GM21723 (cell line): Measurements from ENCODE around the gene GIPC3.
A peak's percentile ranks its signal among the peaks of the same experiment; 100 is the strongest.
"Not testable (repeated sequence)": the region's sequence is repeated elsewhere in the genome, so short reads cannot be mapped to it uniquely, and the experiment has no call there.

ENCODE experiments used
- ATAC-seq: cut with Tn5 transposase; IDR thresholded peaks from one replicate; pipeline ENCODE4 v1.9.1; 2021; ENCODE audit warnings: mild to moderate bottlenecking, moderate library complexity; ENCODE audit not compliant: unreplicated experiment

GIPC3 gene

GRCh38 chr19:3550947-3551791, 34.1 kb upstream of the GIPC3 start:
- ATAC-seq: no peak

DNA sequence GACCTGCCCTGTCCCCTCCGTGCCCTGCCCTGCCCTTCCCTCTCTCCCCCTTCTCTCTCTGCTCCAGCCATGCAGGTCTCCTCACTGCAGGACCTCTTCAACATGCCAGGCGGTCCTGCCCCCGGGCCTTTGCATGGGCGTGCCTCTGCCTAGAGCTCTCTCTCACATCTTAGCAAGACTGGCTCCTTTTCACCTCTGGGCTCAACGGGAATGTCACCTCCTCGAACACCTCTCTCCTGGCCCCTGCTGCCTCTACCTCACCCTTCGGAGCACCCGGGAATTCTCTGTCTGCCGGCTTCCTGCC, 33.5 kb upstream of the GIPC3 start:
- ATAC-seq: no peak

DNA sequence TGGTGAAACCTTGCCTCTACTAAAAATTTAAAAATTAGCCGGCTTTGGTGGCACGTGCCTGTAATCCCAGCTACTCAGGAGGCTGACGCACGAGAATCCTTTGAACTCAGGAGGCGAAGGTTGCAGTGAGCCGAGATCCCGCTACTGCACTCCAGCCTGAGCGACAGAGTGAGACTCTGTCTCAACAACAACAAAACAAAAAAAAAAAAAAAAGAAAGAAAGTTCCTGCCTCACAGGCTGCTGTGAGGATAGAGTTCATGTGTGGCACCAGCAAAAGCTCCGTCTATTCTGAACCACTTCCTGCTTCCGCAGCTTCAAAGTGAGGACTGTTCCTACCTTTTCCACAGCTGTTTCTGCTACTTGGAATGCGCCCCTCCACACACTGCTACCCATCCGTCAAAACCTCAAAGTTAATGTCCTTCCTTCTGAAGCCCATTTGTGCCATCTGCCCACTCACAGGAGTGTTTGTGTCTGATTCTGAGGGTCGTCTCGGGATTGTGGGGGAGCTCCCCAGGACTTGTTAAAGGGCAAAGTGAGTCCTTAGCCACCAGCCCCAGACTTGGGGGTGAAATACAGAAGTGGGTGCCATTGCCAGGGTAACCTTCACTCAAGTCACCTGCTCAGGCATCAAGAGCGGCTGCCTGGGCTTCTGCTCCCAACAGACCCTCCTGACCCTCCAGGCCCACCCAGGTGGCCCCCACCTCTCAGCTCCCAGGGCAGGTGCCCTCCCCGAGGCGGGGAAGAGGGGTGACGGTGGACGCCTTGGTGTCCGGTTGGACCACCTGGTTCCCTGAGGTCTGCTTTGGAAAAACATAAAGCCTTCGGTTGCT, 30.8 kb upstream of the GIPC3 start:
- no peak for ATAC-seq

GRCh38 chr19:3555653-3556422, 29.4 kb upstream of the GIPC3 start:
- no peak for ATAC-seq

DNA sequence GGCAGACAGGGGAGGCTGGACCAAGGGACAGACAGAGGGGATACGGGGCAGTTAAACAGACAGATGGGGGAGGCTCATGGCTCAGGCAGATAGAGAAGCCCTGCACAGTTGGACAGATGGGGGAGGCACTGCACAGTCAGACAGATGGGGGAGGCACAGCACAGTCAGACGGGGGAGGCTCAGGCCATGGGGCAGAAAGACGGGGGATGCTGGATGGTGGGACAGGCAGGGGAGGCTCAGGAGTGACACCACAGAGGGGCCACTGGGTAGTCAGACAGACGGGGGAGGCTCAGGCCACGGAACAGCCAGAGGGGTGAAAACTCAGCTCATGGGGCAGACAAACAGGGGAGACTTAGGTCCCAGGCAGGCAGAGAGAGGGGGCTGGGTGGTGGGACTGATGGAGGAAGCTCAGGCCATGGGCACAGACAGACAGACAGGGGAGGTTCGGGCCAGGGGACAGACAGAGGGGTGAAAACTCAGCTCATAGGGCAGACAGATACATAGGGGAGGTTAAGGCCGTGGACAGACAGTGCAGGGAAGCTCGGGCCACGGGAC, 28.8 kb upstream of the GIPC3 start:
- no peak for ATAC-seq

- ATAC-seq: peak; percentile 24
Observed at GRCh38 chr19:3556978-3557460, 28.3 kb upstream of the GIPC3 start.

DNA sequence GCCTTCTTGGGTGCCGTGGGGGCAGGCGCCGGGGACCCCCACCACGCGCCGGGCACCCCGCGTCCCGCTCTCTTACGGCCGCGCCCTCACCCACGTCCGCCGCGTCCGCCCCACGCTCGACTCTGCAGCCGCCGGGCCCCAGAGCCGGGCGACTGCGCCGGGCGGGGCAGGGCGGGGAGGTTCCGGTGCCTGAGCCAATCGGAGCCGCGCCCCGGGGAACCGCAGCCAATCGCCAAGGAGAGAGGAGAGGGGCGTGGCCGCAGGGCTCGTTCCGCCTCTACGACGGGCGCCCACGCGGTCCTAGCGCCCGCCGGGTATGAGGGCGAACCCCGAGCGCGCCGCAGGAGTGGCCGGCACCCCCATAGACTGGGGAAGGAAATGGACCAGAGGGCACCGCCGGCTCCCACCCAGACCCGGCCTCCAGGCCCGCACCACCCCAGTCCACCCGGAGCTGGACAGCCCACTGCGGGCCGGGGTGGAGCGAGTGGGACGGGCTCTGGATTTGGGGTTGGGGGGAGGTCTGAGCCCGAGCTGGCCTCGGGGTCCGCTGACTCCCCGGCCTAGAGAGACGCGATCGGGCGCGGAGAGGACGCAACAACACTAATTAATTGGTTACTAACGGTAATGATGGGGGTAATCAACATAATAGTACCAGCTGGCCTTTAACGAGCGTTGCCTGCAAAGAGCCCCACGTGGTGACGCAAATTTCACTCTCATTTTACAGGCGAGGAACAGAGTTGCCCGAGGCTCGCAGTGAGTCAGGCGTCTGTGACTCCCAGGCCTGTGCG, 27.6 kb upstream of the GIPC3 start, which contains the start of gene MFSD12:
Gene MFSD12 (minus strand): TSS at position 126 of the 788 bp plus-strand sequence. CDS start 183 bp downstream, outside the sequence.
- ATAC-seq: peak; percentile 83

- no peak for ATAC-seq
Observed at GRCh38 chr19:3563709-3564524, 21.4 kb upstream of the GIPC3 start.

DNA sequence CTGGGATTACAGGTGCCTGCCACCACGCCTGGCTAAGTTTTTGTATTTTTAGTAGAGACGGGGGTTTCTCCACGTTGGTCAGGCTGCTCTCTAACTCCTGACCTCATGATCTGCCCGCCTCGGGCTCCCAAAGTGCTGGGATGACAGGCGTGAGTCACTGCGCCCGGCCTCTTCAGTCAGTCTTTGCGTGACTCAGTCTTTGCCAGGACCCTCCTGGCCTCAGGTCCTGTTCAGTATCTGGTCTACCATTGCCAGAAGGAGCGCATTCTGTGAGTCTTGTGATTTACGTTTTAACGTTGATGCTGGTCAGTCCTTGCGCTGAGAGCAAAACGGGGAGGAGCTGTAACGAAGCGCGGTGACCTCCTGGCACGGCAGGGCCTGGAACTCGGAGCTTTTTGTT, 20.1 kb upstream of the GIPC3 start:
- ATAC-seq: no peak

- not testable (repeated sequence) for ATAC-seq
Observed at GRCh38 chr19:3570042-3570441, 15.2 kb upstream of the GIPC3 start.

DNA sequence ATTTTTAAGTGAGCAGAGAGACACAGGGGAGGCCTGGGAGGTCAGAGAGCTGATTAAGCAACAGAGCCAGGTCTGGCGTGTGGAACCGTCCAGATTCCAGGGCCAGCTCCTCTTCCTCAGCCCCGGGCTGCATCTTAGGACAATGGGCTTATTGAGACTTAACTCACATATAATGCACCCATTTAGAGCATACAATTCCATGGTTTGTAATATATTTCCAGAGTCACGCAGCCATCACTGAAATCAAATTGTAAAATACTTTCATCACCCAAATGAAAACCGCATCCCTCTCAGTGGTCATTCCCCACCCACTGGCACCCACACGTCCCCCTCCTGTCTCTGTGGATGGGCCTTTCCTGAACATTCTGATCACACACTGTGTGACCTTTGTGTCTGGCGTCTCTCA, 14.7 kb upstream of the GIPC3 start:
- ATAC-seq: no peak

DNA sequence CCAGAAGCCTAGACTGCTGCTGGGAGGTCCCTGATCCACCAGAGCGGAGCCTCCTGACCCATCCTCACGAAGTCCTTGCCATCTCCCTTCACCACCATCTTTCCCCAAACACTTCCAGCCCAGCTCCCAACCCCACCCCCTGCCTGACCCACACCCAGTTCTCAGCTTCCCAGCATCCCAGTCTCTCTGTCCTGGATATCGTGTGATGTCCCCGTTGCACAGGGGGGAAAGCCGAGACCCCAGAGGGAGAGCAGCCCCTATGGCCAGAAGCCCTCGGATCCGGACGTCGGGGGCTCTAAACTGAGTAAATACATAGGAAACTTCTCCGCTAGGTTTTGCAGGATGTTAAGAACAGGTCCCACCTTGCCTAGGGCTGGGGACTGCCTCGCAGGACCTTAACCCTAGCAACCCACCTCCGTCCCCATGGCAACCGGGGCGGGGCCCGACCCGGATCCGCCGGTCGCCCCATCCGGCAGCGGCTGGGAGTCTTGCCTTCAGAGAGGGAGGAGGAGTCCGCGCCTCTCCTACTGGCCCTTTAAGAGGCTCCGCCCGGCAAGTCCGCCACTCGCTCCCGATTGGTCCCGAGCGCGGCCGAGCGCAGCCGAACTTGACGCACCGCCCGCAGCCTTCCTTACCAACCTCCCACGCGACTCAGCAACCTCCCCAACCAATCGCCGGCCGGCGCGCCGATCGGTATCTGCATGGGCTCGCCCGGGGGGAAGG, 13.0 kb upstream of the GIPC3 start:
- peak; percentile 88 for ATAC-seq

- no peak for ATAC-seq
Observed at GRCh38 chr19:3572855-3573161, 12.5 kb upstream of the GIPC3 start, which contains the start of gene HMG20B. Gene HMG20B, plus strand, starts transcription at chr19:3572944. Its CDS starts 366 bp downstream, at chr19:3573310.

DNA sequence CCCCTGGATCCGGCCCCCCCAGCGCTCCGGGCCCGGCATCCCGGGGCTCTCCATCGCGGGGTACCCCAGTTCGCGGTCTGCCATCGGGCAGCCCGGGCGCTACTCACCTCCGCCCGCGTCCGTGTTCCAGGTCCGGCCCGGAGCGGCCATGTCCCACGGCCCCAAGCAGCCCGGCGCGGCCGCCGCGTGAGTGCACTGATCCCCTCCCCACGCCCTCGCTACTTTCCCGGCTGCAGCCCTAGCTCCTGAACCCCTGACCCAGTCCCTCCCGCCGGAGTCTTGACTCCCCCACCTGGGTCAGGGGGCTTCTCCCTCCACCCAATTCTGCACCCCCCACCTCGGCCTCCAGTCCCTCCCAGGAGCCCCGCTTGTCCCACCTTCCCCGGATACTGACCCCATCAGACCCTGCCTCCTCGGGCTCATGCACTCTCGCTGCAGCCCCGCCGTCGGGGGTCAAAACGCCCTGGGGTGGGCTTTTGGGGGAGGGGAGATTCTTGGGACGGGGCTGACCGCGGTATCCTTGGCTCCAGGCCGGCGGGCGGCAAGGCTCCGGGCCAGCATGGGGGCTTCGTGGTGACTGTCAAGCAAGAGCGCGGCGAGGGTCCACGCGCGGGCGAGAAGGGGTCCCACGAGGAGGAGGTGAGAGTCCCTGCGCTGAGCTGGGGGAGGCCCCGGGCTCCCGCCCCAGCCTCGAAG, 12.0 kb upstream of the GIPC3 start:
- ATAC-seq: peak; percentile 7

GRCh38 chr19:3573858-3574637, 11.2 kb upstream of the GIPC3 start:
- ATAC-seq: no peak

- no peak for ATAC-seq
Observed at GRCh38 chr19:3575260-3575741, 10.0 kb upstream of the GIPC3 start.
